Measurements from ENCODE around the gene TENM4.
"Not testable (repeated sequence)": the region's sequence is repeated elsewhere in the genome, so short reads cannot be mapped to it uniquely, and the experiment has no call there.

TENM4 gene

DNA sequence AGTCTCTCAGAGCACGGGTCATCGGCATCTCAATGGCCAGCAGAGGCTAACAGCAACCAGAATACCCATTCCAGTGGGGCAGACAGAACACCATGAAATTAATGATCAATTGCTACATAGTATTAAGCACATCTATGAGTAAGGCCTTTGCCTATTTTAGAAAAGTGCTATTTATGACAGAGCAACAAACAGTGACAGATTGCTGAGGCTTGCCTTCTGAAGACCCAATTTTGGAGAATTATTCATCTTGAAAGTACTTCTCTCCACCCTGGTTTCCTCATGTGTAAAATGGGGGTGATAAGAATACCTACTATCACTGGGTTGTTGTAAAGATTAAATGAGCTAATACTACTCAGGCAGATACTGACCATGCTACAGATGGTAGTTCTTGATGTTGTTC lies 232.7 kb downstream of the TENM4 start:
- no peak for DNase-seq (ENCODE audit: low spot score)

DNA sequence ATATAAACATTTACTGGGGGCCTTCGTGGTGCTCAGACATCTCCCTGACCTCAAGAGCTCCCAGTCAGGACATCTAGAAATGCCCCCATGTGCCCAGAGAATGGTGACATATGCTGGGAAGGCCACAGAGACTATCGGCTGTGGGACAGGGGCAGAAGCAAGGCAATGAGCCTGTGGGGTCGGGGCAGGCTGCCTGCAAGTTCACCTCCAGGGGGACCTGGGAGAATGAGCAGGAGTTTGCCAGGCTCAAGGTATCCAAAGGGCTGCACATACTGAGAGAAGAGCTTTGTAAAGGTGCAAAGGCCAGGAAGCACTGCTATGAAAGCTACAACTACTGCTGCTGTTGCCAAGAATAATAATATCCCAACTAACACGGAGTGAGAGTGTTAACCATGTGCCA lies 233.9 kb downstream of the TENM4 start:
- no peak for DNase-seq (ENCODE audit: low spot score)

DNA sequence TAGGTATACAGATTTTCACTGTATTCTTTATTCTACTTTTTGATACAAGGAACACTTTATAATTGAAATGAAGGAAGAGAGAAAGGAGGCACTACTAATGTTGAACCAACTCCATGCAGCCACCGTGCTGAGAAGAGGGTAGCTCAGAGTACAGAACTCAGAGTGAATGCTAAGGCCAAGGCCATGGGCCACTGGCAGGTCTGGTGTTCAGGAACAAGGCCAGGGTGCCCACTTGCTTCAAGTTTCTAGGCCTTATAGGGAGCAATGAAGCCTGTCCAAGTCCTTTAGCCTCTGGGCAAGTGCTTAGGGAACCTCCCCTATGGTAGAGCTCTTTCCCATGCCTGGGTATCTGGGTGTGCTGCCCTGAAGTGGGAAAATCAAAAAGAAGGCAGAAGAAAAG lies 235.0 kb downstream of the TENM4 start:
- DNase-seq (ENCODE audit: low spot score): no peak

DNA sequence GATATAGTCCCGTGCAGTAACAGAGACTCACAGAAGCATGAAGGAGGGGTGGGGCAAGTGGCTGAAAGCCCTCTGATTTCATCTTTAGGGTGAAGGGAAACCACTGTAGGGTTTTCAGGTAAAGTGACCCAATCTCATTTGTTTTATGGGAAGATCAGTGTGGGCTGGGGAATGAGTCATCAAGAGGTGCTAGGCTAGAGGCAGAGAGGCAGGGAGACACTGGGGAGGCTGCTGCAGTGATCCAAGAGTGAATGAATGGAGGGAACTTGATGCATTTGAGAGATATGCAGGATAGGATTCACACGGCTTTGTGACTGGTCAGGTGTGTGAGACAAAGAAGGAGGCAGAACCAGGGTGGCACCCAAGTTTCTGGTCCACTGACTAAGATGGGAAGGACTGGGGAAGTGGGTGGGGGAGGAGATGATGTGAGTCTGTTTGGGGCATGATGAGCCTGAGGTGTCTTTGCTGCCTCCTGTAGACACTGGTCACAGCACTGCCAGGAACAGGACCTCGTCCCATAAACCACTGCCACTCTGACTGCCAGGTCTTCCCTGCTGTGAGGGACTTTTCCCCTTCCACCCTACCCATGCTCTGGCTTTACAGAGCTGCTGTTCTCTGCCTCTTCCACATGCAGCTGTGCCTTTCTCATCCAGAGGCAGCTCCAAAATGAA lies 239.0 kb downstream of the TENM4 start:
- DNase-seq (ENCODE audit: low spot score): no peak

DNA sequence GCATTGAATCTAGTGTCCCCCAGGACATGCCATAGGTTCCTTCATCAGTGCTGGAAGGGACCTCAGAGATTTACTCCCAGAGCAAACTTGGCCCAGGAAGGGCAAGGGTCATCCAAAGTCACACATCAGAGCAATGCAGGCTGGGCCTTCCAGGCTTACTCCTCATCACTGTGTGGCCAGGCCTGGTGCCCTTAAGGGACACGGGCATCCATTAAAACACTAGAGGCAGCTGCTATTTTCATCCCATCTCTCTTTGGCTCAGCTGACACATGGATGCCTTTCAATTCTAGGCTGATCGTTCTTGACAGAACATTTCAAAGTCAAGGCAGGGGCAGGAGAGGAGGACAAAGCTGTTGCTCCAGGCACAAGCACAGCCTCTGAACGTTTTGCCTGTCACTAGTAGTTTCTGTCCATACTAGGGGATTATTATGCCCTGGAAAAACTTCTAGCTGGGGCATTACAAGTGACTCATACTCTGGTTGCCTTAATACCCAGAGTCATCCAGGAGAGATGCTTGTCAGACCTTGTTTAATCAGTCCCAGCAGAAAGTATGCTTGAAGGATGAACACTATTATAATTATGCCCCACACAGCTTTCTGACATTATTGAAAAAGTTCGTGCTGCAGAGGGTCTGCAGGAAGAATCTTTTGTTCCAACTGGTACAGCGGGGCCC lies 240.3 kb downstream of the TENM4 start:
- no peak for DNase-seq (ENCODE audit: low spot score)

DNA sequence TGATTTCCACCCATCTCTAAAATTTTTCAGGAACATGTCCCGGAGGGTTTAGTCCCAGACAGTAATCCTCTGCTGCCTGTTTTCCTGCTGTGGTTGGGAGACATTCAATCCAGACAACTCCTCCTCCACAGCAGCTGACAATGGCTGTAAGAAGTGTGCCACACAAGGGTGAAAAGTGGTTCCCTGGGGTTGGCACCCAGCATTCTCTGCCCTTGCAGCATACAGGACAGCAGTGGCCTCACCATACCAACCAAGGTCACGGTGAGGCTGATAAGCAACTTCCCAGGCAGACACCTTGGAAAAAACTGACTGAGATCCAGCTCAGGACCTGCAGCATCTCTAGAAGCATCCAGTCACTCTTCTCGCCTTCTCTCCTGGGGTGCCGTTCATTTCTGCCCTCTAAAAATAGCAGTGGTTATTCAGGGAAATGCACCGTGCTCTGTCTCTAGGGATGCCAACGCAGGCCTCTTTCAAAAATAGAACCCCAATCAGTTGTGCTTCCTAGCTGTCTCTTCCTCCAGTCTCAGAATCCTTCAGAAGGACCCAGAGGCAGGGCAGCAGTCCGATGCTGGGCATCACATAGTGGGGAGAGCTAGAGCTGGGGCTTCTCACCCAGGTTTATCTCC lies 241.0 kb downstream of the TENM4 start:
- DNase-seq (ENCODE audit: low spot score): no peak

DNA sequence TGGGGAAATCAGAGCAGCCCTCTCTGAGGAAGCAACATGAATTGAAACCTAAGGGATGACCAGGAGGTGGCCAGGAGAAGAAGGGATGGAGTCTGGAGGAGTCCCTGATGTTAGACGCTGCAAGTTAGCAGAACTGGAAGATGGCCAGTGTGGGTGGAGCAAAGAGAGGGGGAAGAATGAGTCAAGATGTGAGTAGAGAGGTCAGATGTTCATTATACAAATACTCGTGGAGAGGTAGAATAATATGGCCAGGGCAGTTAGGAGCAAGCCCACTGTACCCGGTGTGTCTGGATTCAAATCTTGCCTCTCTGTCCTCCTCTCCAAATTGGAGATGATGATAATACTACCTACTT lies 242.0 kb downstream of the TENM4 start:
- no peak for DNase-seq (ENCODE audit: low spot score)

DNA sequence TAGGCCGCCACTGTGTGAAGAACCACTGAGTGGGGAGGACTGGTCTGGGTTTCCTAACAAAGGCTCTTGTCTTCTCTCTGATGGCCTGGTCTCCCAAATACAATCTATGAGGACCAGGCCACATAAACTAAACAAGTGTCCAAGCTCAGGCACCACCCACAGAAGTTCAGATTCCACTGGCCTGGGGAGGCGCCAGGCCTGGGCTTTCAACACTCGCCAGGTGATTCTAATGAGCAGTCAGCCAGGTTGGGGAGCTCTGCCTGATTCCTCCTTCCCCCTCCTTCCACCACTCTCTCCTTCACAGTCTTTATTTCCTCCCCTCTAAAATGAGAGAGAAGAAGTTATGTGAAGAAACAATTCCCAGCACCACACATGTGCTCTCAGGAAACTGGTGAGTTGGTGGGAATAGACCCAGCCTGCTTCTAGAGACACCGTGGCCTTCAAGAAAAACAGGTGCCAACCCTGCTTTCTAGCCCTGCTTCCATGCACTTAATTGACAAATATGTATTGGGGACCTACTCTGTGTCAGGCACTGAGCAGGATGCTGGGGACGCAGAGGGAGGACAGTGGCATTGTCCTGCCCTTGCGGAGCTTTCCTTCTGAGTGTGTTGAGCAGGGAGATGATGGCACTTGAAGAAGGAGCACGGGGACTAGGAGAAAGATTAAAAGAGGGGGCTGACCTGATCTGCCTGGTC lies 242.5 kb downstream of the TENM4 start:
- no peak for DNase-seq (ENCODE audit: low spot score)

DNA sequence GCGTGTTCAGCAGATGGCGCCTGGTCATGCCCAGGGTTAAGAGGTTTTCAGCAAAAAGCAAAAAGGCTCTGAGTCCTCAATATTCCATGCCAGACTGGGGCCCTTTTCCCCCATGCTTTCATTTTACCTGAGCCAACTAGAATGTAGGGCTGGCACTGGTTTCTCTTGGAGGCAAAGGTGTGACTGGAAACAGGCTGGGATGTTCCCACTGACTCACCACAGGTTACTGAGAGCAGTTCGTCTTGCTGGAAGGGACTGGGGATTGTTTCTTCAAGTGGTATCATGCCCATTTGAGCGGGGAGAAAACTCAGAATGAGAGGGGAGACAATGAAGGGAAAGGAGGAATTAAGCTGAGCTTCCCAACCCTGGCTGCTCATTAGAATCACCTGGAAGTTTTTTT lies 243.9 kb downstream of the TENM4 start:
- no peak for DNase-seq (ENCODE audit: low spot score)

DNA sequence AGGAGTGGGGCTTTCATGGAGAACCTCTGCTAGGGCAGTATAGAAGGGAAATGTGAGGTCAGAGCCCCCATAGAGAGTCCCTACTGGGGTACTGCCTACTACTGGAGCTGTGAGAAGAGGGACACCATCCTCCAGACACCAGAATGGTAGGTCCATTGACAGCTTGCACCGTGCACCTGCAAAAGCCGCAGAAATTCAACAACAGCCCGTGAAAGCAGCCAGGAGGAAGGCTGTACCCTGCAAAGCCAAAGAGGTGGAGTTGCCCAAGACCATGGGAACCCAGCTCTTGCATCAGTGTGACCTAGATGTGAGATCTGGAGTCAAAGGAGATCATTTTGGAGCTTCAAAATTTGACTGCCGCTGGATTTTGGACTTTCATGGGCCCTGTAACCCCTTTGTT lies 245.6 kb downstream of the TENM4 start:
- no peak for DNase-seq (ENCODE audit: low spot score)

DNA sequence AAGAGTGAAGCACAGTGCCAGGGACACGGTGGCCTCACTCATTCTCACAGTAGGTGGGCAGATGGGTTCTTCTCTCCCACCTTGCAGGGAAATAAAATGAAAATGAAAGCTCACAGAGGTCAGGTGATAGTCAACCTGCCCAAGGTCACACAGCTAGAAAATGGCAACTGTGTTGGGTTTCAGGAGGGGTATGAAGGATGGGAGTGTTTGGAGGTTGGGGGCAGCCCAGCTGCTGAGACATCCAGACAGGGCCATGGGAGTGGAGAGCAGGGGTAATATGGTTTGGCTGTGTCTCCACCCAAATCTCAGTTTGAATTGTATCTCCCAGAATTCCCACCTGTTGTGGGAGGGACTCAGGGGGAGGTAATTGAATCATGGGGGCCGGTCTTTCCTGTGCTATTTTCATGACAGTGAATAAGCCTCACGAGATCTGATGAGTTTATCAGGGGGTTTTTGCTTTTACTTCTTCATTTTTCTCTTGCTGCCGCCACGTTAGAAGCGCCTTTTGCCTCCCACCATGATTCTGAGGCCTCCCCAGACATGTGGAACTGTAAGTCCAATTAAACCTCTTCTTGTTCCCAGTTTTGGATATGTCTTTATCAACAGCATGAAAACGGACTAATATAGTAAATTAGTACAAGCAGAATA lies 247.0 kb downstream of the TENM4 start:
- no peak for DNase-seq (ENCODE audit: low spot score)

DNA sequence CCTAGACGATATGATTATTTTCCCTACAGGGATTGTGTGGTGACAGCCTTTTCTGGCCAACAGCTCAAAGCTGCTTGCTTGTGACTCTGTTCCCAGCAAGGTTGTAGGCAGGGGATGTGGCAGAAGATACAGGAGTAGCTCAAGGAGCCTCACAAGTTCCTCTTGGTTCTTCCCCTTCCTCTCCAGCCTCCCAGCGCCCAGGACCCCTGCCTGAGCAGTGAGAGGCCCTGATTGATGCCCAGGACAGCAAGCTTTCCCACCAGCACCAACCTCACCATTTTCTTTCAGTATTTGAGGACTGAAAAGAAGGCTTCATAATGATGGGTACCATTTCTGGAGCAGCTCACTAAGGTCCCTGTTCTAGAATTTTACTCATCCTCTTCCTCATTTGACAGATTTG lies 248.0 kb downstream of the TENM4 start:
- no peak for DNase-seq (ENCODE audit: low spot score)

DNA sequence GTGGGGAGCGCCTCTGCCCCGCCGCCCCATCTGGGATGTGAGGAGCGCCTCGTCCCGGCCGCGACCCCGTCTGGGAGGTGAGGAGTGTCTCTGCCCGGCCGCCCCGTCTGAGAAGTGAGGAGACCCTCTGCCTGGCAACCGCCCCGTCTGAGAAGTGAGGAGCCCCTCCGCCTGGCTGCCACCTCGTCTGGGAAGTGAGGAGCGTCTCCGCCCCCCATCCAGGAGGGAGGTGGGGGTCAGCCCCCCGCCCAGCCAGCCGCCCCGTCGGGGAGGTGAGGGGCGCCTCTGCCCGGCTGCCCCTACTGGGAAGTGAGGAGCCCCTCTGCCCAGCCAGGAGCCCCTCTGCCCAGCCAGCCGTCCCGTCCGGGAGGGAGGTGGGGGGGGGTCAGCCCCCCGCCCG lies 249.1 kb downstream of the TENM4 start:
- not testable (repeated sequence) for DNase-seq (ENCODE audit: low spot score)

DNA sequence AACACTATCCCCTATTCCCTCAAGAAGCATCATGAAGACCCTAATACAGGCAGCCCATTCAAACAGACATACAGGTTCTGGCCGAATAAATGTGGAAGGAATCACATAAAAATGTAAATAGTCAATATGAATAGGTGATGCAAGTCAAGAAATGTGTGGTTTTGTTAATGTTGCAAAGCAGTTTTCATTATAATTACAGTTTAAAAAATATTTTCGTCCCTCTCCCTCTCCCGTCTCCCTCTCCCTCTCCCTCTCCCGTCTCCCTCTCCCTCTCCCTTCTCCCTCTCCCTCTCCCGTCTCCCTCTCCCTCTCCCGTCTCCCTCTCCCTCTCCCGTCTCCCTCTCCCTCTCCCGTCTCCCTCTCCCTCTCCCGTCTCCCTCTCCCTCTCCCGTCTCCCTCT lies 250.3 kb downstream of the TENM4 start:
- not testable (repeated sequence) for DNase-seq (ENCODE audit: low spot score)

DNA sequence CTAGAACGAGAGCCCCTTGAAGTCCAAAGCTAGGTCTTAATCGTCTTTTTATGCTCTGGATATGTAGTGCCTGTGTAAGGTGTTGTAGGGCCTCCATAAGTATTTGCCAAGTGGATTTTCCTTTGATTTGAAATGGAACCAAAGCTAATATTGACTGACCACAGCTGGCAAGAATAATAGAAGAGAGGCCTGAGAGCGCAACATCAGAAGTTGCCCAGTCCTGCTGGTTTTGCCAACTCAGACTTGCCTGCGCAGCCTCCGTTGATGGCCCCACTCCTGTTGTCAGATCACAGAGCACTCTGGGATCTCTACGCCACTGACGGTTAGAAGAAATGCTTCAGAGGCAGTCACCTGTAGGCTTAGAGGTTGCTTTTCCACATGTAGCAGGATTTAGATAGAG lies 251.2 kb downstream of the TENM4 start:
- no peak for DNase-seq (ENCODE audit: low spot score)

DNA sequence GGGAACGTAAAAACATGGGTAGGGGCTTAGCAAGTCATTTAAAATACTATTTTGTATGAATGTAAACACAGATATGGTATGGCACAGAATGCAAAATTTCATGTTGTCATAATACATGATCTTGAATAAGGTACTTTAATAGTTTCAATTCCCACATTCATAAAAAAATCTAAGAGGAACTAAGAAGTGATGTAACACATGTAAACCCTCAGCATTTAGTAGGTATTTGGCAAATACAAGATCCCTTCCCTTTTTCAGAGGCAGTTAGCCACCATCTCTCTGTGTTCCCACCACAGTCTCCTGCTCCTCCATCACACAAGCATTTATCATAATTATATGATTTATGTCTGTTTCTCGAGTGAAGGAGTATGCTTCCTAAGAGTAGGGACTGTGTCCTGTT lies 251.8 kb downstream of the TENM4 start:
- DNase-seq (ENCODE audit: low spot score): no peak

DNA sequence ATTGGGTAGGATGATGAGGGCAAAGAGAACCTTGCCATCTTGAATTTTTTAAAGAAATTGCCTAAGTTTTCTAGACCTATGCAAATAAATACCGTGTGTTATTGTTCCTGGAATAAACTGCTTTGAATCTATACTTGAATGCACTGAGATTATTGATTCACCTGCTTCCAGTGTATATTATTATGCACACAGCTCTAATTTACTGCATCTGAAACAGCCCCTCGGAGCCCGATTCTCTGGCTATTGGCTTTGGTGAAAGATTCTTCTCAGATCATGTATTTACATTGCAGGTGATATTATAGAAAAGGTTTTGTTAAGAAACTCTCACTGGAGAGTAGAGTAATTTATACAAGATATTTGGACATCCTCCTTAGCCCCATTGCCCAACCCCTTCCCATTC lies 254.2 kb downstream of the TENM4 start:
- no peak for DNase-seq (ENCODE audit: low spot score)

DNA sequence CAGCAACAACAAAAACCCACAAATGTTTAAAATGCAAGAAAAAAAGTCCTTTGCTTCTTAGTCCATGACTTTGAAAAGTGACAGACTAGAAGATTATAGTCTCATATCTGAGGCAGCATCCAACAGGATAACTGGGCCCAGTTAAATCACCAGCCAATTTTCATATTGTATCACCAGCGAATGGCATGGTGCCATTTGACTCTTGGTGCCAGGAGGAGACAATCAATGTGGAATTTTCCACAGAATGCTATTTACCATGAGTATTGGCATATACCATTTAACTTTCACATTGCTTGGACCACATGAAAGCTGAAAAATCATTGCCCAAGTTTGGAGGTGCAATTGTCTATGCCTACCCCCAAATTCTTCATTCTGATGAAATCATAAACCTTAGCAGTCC lies 255.5 kb downstream of the TENM4 start:
- DNase-seq (ENCODE audit: low spot score): no peak

DNA sequence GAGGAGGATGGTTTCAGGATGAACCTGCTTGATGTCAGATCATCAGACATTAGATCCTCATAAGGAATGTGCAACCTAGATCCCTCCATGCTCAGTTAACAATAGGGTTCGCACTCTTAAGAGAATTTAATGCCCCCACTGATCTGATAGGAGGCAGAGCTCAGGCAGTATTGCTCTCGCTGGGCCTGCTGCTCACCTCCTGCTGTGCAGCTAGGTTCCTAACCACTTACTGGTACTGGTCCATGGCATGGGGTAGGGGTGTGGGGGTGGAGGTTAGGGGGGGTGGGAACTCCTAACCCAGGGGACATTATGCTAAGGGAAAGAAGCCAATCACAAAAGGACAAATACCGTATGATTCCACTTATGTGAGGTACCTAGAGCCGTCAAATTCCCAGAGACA lies 256.5 kb downstream of the TENM4 start:
- no peak for DNase-seq (ENCODE audit: low spot score)

DNA sequence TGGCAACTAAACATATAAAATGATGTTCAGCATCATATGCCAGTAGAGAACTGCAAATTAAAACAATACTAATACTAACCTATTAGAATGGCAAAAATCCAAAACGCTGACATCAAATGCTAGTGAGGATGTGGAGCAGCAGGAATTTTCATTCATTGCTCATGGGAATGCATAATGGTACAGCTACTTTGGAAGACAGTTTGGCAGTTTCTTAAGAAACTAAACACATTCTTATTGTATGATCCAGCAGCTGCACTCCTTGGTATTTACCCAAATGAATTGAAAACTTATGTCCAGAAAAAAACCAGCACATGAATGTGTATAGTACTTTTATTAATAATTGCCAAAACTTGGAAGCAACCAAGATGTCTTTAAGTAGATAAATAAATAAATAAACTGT lies 258.0 kb downstream of the TENM4 start:
- DNase-seq (ENCODE audit: low spot score): no peak

DNA sequence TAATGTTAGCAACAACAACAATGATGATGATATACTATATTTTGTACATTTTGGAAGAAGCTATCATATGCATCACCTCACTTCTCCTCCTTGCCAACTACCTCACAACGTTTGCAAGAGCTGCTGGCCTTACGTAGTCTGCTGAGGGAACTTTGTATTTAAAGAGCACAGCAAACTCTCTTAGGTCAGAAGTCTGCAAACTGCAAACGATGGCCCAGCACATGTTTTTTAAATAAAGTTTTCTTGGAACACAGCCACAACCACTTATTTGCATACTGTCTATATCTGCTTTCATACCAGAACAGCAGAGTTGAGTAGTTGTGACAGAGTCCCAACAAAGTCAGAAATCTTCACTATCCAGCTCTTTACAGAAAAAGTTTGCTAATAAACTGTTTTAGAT lies 261.7 kb downstream of the TENM4 start:
- no peak for DNase-seq (ENCODE audit: low spot score)

Data from CD4-positive, alpha-beta T cell treated with Interleukin-2 at 100 ng/mL for 4 hours (primary cell).